Left forelimb (tissue), 1 donor: ENCODE results near the gene ZC3H10.
"Not testable (repeated sequence)": the region's sequence is repeated elsewhere in the genome, so short reads cannot be mapped to it uniquely, and the experiment has no call there.

Experiments used
- DNase-seq: peaks from one replicate; pipeline ENCODE4 v3.0.0-alpha.2; 2018; ENCODE audit warnings: low spot score

ZC3H10 gene

DNA sequence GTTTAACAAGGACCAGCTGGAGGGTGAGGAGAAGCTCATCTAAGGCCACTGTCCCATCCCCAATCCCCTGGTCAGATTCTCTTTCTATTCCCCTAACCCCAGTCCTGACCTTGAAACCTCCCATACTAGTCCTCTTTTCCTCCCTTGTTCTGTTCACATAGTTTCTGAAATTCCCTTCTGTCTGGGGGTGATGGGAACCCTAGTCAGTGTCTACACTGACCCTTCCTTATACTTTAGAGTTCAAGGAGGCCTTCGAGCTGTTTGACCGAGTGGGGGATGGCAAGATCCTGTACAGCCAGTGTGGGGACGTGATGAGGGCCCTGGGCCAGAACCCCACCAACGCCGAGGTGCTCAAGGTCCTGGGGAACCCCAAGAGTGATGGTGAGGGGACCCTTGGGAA, 36.8 kb downstream of the ZC3H10 start:
- no peak for DNase-seq

DNA sequence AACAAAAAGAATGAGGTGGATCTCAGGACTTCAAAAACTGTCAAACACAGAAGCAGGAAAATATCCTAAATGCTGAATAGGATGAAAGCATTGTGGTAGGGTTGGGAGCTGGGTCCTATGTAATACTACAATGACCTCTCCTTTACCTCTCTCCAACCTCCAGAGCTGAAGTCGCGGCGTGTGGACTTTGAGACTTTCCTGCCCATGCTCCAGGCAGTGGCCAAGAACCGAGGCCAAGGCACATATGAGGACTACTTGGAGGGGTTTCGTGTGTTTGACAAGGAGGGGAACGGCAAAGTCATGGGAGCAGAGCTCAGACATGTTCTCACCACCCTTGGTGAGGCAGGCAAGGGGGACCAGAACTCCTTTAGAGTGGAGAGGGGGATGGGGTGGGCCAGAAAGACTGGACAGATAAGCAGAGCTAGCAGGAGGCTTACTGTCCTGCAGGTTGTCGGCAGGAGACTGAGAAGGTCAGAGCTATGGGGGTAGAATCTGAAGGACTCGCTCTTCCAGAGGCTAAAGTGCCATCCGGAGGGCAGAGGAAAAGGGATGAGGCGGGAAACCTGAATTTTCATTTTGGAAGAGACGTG, 37.3 kb downstream of the ZC3H10 start:
- DNase-seq: no peak

DNA sequence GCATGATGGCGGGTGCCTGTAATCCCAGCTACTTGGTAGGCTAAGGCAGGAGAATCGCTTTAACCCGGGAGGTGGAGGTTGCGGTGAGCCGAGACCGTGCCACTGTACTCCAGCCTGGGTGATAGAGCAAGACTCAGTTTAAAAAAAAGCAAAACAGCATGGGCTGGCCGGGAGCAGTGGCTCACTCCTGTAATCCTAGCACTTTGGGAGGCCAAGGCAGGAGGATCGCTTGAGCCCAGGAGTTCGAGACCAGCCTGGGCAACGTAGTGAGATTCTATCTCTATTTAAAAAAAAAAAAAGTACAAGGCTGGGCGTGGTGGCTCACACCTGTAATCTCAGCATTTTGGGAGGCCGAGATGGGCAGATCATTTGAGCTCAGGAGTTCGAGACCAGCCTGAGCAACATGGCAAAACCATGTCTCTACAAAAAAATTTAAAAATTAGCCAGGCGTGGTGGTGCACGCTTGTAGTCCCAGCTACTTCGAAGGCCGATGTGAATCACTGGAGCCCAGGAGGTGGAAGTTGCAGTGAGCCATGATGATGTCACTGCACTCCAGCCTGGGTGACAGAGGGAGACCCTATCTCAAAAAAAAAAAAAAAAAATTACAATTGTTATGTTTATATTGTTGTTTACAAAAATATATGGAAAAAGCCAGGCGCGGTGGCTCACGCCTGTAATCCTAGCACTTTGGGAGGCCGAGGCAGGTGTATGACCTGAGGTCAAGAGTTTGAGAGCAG, 38.6 kb downstream of the ZC3H10 start:
- DNase-seq: not testable (repeated sequence)

DNA sequence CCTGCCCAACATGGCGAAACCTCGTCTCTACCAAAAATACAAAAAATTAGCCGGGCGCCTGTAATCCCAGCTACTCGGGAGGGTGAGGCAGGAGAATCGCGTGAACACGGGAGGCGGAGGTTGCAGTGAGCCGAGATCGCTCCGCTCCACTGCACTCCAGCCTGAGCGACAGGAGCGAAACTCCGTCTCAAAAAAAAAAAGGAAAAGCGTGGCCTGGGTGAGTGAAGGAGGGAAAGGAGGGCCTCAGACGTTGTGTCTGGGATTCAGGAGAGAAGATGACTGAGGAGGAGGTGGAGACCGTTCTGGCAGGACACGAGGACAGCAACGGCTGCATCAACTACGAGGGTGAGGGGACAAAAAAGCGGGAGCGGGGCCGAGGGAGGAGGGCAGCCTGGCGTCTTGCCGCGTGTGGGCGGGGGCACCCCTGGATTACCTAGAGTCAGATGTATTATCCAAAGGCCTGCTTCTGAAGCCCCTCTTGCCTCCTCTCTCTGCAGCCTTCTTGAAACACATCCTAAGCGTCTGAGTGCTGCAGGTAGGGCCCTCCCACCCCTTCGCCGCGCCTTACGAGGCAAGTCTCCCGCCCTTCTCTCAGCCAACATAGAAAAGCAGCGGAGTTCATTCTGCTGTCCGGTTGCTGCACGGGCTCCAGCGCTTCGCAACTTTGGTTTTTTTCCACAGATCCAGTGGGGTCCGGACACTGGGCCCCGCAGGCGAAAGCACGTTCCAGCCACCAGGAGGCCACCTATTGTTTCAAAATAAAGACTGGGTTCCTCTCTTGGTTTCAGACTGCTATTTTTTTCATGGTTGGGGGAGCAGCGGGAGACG, 39.3 kb downstream of the ZC3H10 start:
- peak; percentile 89 for DNase-seq

DNA sequence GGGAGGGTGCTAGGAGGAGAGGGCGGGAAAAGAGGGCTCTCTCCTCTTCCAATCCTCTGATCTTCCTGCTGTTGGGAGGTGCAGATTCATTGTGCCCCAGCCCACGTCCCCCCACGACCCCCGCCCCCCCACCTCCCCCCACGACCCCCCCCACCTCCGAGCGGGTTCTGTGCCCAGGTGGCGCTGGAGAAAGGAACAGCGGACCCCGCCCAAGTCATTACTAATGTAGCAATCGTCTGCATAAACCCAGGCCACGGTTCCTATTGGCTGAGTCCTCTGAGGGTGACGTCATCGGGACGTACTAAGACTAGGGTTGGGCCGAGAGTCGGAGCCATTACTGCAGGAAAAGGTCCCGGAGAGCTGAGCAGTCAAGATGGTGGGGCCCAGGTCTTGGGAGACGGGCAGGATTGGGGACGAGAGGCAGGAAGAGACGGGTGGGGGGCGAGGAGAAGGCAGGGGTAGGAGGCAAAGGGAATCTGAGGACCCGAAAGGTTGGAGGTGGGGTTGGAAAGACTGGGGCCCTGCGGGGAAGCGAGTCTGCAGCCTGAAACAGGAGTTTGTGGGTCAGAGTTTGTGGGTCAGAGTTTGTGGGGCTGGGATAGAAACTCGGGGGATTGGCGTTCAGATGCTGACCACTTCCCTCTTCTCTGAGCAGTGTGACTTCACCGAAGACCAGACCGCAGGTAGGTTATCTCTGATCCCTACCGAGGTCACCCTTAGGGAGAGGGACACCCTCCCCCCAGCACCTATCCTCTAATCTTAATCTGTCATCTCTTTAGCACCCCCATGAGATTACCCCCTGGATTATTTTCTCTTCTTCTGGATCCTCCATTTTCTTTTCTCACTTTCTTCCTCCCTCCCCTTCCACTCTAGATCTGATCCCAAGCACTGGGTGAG, 40.2 kb downstream of the ZC3H10 start, which contains the start of gene MYL6:
Gene MYL6 (plus strand): TSS at position 331 of the 897 bp plus-strand sequence. CDS start 43 bp downstream, at position 374.
- DNase-seq: peak; percentile 95

DNA sequence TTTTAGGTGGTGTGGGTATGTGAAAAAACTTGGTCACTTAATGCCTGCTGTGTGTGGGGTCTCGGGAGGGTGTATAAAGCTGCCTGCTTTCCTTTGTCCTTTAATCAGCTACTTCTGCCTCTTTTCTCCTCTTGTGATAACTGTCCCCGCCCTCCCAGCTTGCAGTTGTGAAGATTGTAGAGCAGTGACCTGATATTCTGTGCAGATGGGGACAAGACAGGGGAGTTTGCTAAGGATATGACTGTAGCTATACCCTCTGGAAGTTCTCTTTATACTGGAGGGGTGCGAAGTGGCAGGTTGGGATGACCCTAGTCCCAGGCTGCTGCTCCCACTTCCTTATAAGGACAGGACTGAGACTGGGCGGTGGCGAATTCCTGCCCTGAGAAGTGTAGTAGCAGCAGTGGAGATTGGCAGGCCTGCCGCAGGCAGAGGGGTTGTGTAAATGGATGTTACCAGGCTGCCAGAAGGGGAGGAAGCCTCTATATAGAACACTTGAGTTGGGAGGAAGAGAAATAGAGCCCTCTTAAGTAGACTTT, 40.9 kb downstream of the ZC3H10 start:
- DNase-seq: peak; percentile 75

DNA sequence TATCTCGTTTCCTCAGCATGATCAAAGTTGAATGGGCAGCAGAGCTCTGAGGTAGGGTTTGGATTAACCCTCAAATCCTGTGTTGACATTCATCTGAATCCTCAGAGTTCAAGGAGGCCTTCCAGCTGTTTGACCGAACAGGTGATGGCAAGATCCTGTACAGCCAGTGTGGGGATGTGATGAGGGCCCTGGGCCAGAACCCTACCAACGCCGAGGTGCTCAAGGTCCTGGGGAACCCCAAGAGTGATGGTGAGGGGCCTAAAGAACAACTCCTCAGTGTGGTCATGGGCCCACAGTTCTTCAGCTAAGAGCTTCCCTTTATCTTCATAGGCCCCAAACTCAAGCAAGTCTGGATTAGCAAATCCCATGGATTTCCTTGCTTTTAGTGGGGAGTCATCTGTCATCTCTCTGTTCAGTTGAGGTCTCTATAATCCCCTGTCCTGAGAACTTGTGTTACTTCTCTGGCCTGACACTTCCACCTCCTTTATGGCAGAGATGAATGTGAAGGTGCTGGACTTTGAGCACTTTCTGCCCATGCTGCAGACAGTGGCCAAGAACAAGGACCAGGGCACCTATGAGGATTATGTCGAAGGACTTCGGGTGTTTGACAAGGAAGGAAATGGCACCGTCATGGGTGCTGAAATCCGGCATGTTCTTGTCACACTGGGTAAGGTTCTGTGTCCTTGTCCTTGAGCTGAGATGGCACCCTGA, 41.6 kb downstream of the ZC3H10 start:
- DNase-seq: no peak

DNA sequence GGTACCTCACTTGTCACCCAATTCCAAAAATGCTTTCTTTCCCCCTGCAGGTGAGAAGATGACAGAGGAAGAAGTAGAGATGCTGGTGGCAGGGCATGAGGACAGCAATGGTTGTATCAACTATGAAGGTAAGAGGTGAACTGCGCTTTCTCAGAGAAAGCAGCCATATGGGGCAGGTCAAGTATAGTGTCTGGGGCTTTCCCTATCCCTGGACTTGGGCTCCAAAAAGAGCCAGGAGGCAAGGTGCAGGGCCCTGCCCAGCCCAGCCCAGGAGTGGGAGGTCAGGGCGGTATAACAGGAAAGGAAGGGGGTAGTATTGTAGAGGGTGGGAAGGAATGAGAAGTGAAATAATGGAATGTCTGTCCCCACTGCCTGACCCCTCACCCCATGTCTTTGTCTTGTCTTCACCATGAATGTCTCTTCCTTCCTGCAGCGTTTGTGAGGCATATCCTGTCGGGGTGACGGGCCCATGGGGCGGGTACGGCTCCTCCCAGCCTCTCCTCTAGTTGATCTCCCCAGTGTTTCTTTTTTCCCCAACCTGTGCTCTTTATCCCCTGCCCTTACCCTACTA, 42.2 kb downstream of the ZC3H10 start:
- DNase-seq: no peak

DNA sequence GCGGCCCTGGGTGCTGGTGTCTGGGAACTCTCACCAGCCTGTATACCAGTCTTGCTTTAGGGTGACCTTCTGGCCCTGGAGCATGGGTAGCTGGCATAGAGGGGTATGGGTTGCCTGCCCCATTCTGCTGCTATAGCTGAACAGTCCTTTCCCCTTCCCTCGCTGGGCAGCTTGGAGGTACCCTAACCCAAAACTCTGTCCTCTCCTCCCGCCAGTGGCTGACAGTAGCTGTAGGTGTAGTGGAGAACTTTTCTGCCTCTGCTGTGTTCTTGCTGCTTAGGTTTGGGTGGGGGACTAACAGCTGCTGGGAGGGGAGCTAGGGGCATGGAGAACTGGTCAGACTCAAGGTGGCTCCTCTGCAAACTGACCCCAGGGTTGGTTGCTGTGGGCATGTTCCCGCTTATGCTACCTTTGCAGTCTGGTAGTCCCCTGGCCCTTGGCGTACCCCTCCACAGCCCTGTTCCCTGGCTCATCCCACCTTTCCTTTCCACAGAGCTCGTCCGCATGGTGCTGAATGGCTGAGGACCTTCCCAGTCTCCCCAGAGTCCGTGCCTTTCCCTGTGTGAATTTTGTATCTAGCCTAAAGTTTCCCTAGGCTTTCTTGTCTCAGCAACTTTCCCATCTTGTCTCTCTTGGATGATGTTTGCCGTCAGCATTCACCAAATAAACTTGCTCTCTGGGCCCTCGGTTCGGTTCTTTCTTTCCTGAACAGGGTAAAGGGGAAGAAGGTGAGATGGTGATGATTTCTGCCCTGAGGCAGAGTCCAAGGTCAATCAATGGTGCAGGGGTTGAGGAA, 43.0 kb downstream of the ZC3H10 start:
- DNase-seq: no peak

DNA sequence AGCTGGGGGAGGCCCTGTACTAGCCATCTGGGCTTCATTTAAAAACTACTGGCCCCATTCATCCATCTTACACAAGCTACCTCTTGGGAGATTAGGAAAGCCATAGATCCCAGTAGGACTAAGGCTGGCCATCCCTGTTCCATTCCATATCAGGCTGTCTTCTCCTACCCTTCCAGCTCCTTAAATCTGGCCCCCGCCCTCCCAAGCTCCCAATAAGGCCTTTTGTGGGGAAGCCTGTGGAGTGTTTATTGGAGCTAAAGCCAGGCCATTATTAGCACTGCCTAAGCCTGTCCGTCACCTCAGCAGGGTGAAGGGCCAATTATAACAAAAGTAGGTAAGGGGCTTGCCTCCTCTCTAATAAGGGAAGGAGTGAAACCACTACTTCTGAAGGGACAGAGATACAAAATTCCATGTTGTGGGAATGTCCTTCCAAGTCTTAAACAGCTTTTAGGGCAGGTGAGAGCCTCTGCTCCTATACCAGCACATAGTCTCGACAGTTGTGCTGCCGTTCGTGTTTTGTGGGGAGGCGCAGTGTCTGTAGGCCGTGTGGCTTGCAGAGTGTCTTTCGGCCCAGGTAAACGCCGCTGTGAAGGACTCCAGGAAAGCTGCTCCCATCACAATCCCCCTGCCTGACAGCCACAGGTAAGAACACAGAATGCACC, 43.8 kb downstream of the ZC3H10 start:
- DNase-seq: no peak

DNA sequence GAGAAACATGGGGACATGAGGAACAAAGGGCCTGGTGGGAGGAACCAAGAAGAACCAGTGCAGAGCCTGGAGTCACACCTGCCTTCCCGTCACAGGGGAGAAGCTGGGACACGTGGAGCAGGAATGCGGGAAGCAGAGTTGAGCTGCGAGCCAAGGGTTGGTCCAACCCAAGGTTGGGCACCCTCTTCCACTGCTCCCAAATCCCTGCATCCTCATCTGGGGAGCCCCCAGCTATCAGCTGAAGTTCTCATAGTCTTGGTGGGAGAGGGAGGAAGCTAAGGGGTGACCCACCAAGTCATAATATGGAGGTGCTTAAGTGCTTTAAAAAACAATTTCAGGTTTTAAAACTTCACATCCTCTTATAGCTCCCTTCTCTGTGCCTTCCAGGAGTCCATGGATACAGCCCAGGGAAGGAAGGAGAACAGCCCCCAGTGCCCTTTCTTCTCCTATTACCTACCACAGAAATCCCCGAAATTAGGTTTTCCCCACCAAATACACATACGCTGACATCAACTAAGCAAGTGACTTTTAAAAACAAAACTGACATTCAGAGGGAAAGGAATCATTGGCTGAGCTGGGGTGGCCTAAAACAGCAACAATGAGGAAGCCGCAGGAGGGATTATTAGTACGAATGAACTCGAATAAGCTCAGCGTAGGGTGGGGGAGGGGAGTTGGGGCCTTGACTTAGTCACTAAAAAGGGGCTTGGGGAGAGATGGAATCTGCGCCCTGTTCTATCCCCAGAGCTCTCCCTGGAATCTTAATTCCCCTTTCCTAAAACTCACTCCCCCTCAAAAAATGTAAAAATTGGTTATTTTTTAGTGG, 44.6 kb downstream of the ZC3H10 start:
- no peak for DNase-seq

DNA sequence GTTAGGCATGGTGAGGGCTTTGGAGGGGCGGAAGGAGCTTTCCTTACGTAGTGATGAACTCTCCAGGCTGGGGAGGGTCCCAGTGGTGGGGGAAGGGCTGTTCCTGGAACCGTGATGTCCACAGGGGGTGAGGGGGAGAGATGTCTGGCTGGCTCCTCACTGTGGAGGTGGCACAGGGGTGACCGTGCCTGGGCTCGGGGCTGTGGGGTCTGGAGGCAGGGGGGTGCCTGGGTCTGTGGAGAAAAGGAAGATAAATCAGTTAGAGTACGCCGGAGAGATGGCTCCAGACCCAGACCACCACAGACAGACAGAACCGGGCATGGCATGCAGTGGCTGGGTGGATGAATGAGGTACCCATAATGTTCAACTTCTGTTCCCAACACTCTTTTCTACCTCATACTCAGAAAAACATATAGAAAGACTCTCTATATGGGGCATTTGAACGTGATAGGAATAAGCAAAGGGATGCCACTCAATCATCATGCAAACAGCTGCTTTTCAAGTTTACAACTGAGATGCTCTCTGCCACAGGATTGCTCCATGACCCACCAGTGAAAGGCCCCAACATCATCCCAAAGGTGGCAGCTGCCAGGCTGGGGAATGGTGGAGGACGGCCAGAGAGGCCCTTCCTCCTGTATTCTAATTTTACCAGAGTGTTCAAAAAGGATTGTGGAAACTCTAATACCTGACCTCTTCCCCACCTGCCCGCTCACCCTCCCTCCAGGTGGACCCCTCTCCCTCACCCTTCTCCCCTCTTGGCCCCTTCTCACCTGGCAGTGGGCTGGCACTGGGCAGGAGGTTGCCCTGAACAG, 45.7 kb downstream of the ZC3H10 start:
- no peak for DNase-seq

DNA sequence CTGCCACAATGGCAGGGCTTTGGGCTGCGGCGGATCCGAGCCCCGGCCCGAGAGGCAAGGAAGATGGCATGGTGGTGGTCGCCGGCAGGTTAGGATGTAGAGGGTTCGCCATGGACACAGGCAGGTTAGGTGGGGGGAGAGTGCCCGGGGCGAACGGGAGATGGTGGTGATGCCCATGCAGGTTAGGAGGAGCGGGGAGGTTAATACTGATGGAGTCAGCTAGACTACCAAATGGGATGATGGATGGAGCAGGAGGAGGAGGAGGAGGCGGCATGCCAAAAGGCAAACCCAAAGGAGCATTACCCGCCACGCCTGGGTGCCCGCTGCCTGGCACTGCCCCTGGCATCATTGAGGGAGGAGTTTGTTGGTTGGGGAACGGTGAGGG, 46.3 kb downstream of the ZC3H10 start:
- DNase-seq: no peak

DNA sequence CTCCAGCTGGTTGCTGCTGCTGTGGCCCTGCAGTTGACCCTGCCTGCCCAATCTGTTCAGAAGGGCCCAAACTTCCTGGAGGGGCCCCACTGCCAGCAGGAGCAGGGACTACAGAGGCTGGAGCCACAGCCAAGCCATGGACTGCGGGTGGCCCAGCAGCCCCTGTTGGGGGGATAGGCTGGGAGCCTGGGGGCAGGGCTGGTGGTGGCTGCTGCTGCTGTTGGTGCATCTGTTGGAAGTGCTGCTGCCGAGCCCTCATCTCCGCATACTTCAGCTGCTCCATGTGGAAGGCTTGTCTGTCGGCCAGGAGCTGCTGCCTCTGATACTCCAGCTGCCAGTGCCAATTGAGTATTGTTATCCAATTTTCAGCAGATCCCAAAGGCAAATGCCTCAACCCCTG, 47.3 kb downstream of the ZC3H10 start:
- no peak for DNase-seq

DNA sequence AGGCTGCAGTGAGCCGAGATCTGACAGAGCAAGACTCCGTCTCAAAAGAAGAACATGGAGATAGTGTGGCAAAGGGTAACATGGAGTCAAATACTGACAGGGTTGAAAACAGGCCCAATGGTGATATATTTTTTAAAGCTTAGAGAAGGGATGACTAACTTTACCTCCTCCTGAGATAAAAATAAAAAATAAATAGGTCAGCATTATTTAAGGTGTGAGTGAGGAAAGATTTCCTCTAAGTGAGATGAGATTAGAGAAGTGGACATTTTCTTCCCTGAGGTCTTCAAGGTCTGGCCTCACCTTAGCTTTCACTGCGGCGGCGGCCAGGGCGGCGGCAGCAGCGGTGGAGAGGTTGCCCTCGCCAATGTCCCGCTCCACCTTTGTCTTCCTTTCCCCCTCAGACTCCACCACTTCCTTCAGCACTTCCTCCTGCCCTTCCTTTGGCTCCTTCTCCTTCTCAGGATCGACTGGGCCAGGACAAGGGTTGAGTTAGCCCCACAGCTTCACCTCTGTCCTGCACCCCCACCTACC, 51.2 kb downstream of the ZC3H10 start:
- DNase-seq: no peak

DNA sequence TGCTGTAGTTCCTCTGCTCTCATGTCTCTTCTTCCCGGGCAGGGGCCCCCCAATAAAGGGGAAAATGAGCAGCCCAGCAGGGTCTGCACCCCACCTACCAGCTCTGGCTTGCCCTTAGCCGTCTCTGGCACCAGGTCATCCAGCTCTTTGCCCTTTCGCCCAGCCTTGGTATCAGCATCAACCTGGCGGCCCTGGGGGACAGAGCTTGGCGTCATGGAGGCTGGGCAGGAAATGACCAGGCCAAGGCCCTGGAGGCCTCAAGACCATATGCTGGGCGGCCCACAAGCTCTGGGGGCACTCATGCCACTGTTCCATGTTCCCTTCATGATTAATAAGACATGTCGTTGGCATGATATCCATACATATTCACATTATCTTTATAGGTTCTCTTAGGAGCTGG, 54.8 kb downstream of the ZC3H10 start:
- no peak for DNase-seq
